GM12878 (cell line): ENCODE data around the gene PRKAG3. TPM values are rescaled to one million over a fixed set of nuclear protein-coding genes. Genes with fewer than 3 reads are reported as not detected.

Experiments used
- ATAC-seq: fragments of 200-7000 bp; cut with Tn5 transposase; 3 replicates; pipeline ENCODE4 v1.9.1; 2020; ENCODE audit warnings: mild to moderate bottlenecking, moderate library complexity
- BruUV-seq: library from RNA; stranded (reverse); fragments of 400-500 nt; replicated peaks from 2 replicates; lab custom pipeline; 2021; lab: Mats Ljungman, UMichigan
- CTCF ChIA-PET: fragments of 300-600 bp; sonication (Branson Sonifier 250); formaldehyde crosslinking; extraction: SDS; loops from one replicate; lab custom pipeline; 2021; ENCODE audit warnings: inconsistent platforms; lab: Yijun Ruan, JAX
- POLR2A ChIA-PET: fragments of 350-600 bp; formaldehyde crosslinking; extraction: SDS; loops from one replicate; lab custom pipeline; 2021; ENCODE audit warnings: inconsistent platforms; lab: Charles Lee
- RAD21 ChIA-PET: fragments of 300-600 bp; sonication (Branson Sonifier 250); formaldehyde crosslinking; loops from one replicate; lab custom pipeline; 2023; ENCODE audit warnings: antibody characterized with exemption; ENCODE audit not compliant: unreplicated experiment; lab: Charles Lee
- SMC1A ChIA-PET: fragments of 300-600 bp; sonication (Branson Sonifier 250); formaldehyde crosslinking; loops from one replicate; lab custom pipeline; 2023; ENCODE audit not compliant: unreplicated experiment, uncharacterized antibody; lab: Charles Lee
- DNase-seq: peaks from one replicate; pipeline ENCODE4 v3.0.0-alpha.2; 2011; ENCODE audit warnings: low read depth, low spot score
- FAIRE-seq: peaks from 3 replicates; lab custom pipeline; 2011; peaks lifted over from hg19 to GRCh38; lab: Jason Lieb, UNC
- H2AFZ ChIP-seq: 2 replicates; pipeline ENCODE4 v1.6.0; 2011; ENCODE audit warnings: low read depth, low read length, control low read depth; ENCODE audit not compliant: control insufficient read depth
- H3K27ac ChIP-seq: 2 replicates; pipeline ENCODE4 v1.5.1; 2011; ENCODE audit warnings: control low read depth; ENCODE audit not compliant: control insufficient read depth, insufficient read depth
- H3K27me3 ChIP-seq, 2 experiments: replicated peaks in 1 of 2; 2 replicates each; pipeline versions ENCODE4 v1.6.0 to v1.6.1; 2011; ENCODE audit warnings: low read length in 1 of 2; ENCODE audit not compliant: control insufficient read depth in 2 of 2, insufficient read depth in 2 of 2
- H3K36me3 ChIP-seq, 2 experiments: 2 replicates each; pipeline ENCODE4 v1.5.1; 2011; ENCODE audit warnings: low read length in 1 of 2; ENCODE audit not compliant: control insufficient read depth in 2 of 2, insufficient read depth in 2 of 2
- H3K4me1 ChIP-seq: 2 replicates; pipeline ENCODE4 v1.6.1; 2011; ENCODE audit warnings: mild to moderate bottlenecking, low read length, moderate library complexity, mixed read lengths; ENCODE audit not compliant: control insufficient read depth, insufficient read depth
- H3K4me2 ChIP-seq: 2 replicates; pipeline ENCODE4 v1.6.0; 2011; ENCODE audit warnings: control low read depth; ENCODE audit not compliant: control insufficient read depth, insufficient read depth
- H3K4me3 ChIP-seq: fragments of 200-600 bp; sonication (generic); 2 replicates; pipeline ENCODE4 v1.5.1; 2016
- H3K79me2 ChIP-seq: 2 replicates; pipeline ENCODE4 v1.6.0; 2011; ENCODE audit warnings: low read length; ENCODE audit not compliant: control insufficient read depth, insufficient read depth
- H3K9ac ChIP-seq: 2 replicates; pipeline ENCODE4 v1.8.0; 2011; ENCODE audit warnings: low read length, control low read depth, mixed read lengths; ENCODE audit not compliant: control insufficient read depth, insufficient read depth
- H3K9me3 ChIP-seq: replicated peaks from 3 replicates; pipeline ENCODE4 v1.5.1; 2011; ENCODE audit warnings: mild to moderate bottlenecking, low read length; ENCODE audit not compliant: control insufficient read depth, insufficient read depth
- H4K20me1 ChIP-seq: 2 replicates; pipeline ENCODE4 v1.6.0; 2011; ENCODE audit not compliant: control insufficient read depth, insufficient read depth
- HCFC1 ChIP-seq: fragments of 150-350 bp; IDR thresholded peaks from 2 replicates; pipeline ENCODE4 v1.6.1; 2014; ENCODE audit warnings: low read length
- IRF4 ChIP-seq: IDR thresholded peaks from 2 replicates; pipeline ENCODE4 v1.6.1; 2011; ENCODE audit warnings: low read depth, low read length
- MYC ChIP-seq: IDR thresholded peaks from 2 replicates; pipeline ENCODE4 v1.6.1; 2011; ENCODE audit warnings: mild to moderate bottlenecking, low read length, moderate library complexity, inconsistent platforms; ENCODE audit not compliant: insufficient read depth, insufficient replicate concordance, insufficient read length, severe bottlenecking
- NFXL1 ChIP-seq: fragments of 450-650 bp; IDR thresholded peaks from 2 replicates; pipeline ENCODE4 v1.6.1; 2017; ENCODE audit warnings: antibody characterized with exemption, mild to moderate bottlenecking, borderline replicate concordance
- NFYA ChIP-seq: IDR thresholded peaks from 2 replicates; pipeline ENCODE4 v1.6.1; 2011; ENCODE audit warnings: low read depth, mild to moderate bottlenecking, low read length, improper control_type of control experiment, borderline replicate concordance
- NR2C2 ChIP-seq: IDR thresholded peaks from 2 replicates; pipeline ENCODE4 v1.6.1; 2011; ENCODE audit warnings: borderline replicate concordance, low read depth; ENCODE audit not compliant: control insufficient read depth, insufficient read length
- POLR2A ChIP-seq: IDR thresholded peaks from 2 replicates; pipeline ENCODE4 v1.6.1; 2011; ENCODE audit warnings: low read depth, mild to moderate bottlenecking, low read length
- POLR2AphosphoS5 ChIP-seq: IDR thresholded peaks from 2 replicates; pipeline ENCODE4 v1.6.1; 2011; ENCODE audit warnings: mild to moderate bottlenecking, low read length, inconsistent platforms
- RAD51 ChIP-seq: fragments of 450-650 bp; IDR thresholded peaks from 2 replicates; pipeline ENCODE4 v1.6.1; 2016; ENCODE audit warnings: moderate library complexity, mild to moderate bottlenecking, inconsistent platforms
- SP1 ChIP-seq: IDR thresholded peaks from one replicate; pipeline ENCODE4 v1.6.1; 2011; ENCODE audit warnings: low read depth, low read length
- SREBF2 ChIP-seq: IDR thresholded peaks from 2 replicates; pipeline ENCODE4 v1.6.1; 2012; ENCODE audit warnings: mild to moderate bottlenecking, low read length
- TAF1 ChIP-seq: IDR thresholded peaks from 2 replicates; pipeline ENCODE4 v1.6.1; 2011; ENCODE audit warnings: mild to moderate bottlenecking, low read depth, low read length, borderline replicate concordance
- TCF7 ChIP-seq: IDR thresholded peaks from 2 replicates; pipeline ENCODE4 v1.6.1; 2014; ENCODE audit warnings: antibody characterized with exemption, borderline replicate concordance
- ZNF622 ChIP-seq: fragments of 450-650 bp; IDR thresholded peaks from 2 replicates; pipeline ENCODE4 v1.6.1; 2017; ENCODE audit warnings: mild to moderate bottlenecking, inconsistent platforms
- WGBS: methylation state at CpG from one replicate; pipeline ENCODE4 v1.1.6; 2016; ENCODE audit warnings: low lambda C conversion rate; ENCODE audit not compliant: insufficient replicate concordance, insufficient coverage; ENCODE audit errors: missing lambda C conversion rate; 5-methylcytosine and 5-hydroxymethylcytosine counted together
- in situ Hi-C: fragments of 300-500 bp; cut with MboI; formaldehyde crosslinking; loops from 9 replicates; pipeline ENCODE4 v1.14.3; 2018; ENCODE audit warnings: mixed read lengths
- intact Hi-C: fragments of 100-400 bp; cut with micrococcal nuclease; formaldehyde crosslinking; loops from one replicate; pipeline ENCODE4 v1.14.2; 2022; ENCODE audit not compliant: unreplicated experiment
- polyA plus RNA-seq, 11 experiments: library from polyadenylated mRNA; depleted of rRNA in 4 of 11; unstranded in 6 of 11; stranded (reverse) in 5 of 11; fragments of >200 nt; fragmentation: Nextera tagmentation in 4 of 11; fragmentation: Illumina TruSeq in 1 of 11; extraction: Ambion mirVana in 4 of 11; extraction: Trizol in 1 of 11; gene quantifications; 1 replicate in 1 of 11; 2 replicates in 10 of 11; pipeline versions ENCODE4 v1.2.1 to v1.2.3, GENCODE V29; 2011 to 2016; ENCODE audit warnings: inconsistent platforms in 2 of 11, missing spikeins in 2 of 11, low read depth in 1 of 11
- total RNA-seq, 4 experiments: library from RNA; depleted of rRNA in 3 of 4; stranded (reverse); fragments of >200 nt in 3 of 4; fragmentation: Illumina TruSeq in 1 of 4; extraction: Trizol in 1 of 4; gene quantifications; 2 replicates each; pipeline versions ENCODE4 v1.2.1 to v1.2.3, GENCODE V29; 2013 to 2021
- TF ChIP-seq, protein P1 (sequence below): IDR thresholded peaks from 2 replicates; pipeline ENCODE4 v1.6.1; 2011; ENCODE audit warnings: borderline replicate concordance, low read depth, mild to moderate bottlenecking, moderate library complexity, mixed read lengths, low read length; ENCODE audit not compliant: insufficient read depth; ENCODE audit errors: extremely low read length
- TF ChIP-seq, protein P2 (sequence below): fragments of 450-650 bp; formaldehyde crosslinking; IDR thresholded peaks from 2 replicates; pipeline ENCODE4 v1.4.0; 2022; ENCODE audit warnings: mild to moderate bottlenecking, moderate library complexity

Gene PRKAG3
- total and polyA plus RNA-seq, 10 of the 15 experiments (the other 5 are each of a cell fraction or from before 2014, with no cell fraction given): 0.04 to 0.12 (median 0.06) TPM; not detected in 7

DNA sequence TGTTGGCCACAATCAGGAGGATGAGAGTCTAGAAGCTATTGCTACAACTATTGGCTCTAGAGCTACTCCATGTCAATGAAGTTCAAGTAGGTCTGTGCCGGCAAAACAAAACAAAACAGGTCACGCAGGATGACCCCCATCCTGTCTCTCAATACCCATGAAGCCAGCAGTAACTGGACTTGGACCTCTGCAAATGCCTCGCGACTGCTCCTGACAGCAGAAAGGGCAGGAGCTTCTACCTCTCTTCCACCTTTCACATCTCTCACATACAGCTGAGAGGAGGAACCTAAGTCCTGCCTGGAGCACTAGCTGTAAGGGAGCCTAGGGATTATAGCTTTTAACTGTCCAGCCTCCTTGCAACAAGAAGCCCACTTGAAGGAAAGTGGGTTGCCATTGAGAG lies 16.0 kb downstream of the PRKAG3 start:
- ChIA-PET SMC1A (no interaction called here), RAD21 (interaction anchor here (0.9 kb wide), 1 partner anchor 59 kb away, joined by 3 read pairs; no protein-coding TSS in a partner anchor), POLR2A (no interaction called here), CTCF (interaction anchor here (0.8 kb wide), 1 partner anchor 13 kb away, joined by 3 read pairs; no protein-coding TSS in a partner anchor)
- no peak overlapping the region for H3K9ac ChIP-seq
- no peak for ATAC-seq
- intact Hi-C loops: no loop called here
- FAIRE-seq: no peak
- in situ Hi-C loops: no loop called here
- H3K27me3 ChIP-seq: no peaks in the 10 kb centered on the region; a peak in 1 of 4 replicates
- no peaks in the 10 kb centered on the region for H3K9me3 ChIP-seq
- no peak overlapping the region for H3K27ac ChIP-seq
- DNase-seq: no peak
- no peak overlapping the region for H2AFZ ChIP-seq
- BruUV-seq: no TSS peak
- H3K36me3 ChIP-seq: no peaks in the 10 kb centered on the region
- no peaks in the 10 kb centered on the region for H3K4me1 ChIP-seq
- H3K4me2 ChIP-seq: no peak overlapping the region
- H4K20me1 ChIP-seq: no peaks in the 10 kb centered on the region
- H3K4me3 ChIP-seq: no peak overlapping the region
- H3K79me2 ChIP-seq: no peaks in the 10 kb centered on the region
- 91% methylated on average over 4 of the region's 4 CpGs for WGBS
- TF ChIP-seq NR2C2 (no peak), NFXL1 (no peak)

DNA sequence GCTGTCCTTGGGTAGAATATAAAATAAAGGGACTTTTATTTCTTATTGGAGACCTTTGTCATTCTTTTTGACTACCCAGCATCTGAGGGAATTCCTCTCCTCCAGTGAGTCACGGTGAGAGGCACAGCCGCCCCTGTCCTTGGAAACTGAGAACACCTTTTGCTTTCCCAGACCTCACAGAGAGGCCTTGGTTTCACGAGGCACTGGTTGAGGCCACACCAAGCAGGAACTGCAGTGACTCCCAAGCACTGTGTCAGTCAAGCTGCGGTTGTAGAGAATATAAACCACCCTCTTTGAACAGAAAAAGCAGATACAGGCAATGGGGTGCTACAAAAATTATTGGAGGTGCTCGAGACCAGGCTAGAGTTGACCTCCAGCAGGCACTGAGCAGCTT lies 16.4 kb downstream of the PRKAG3 start:
- no peaks in the 10 kb centered on the region for H3K4me1 ChIP-seq
- ChIA-PET POLR2A (no interaction called here), SMC1A (no interaction called here), CTCF (interaction anchor here (0.8 kb wide), 1 partner anchor 12 kb away, joined by 3 read pairs; no protein-coding TSS in a partner anchor), RAD21 (no interaction called here)
- in situ Hi-C loops: no loop called here
- 43% methylated on average over 5 of the region's 5 CpGs for WGBS
- no peaks in the 10 kb centered on the region for H3K9me3 ChIP-seq
- H3K27me3 ChIP-seq: no peaks in the 10 kb centered on the region; a peak in 1 of 4 replicates
- no TSS peak for BruUV-seq
- no peak overlapping the region for H3K9ac ChIP-seq
- no peak overlapping the region for H2AFZ ChIP-seq
- H3K4me3 ChIP-seq: no peak overlapping the region
- intact Hi-C loops: no loop called here
- no peak for DNase-seq
- FAIRE-seq: no peak
- no peaks in the 10 kb centered on the region for H4K20me1 ChIP-seq
- H3K79me2 ChIP-seq: no peaks in the 10 kb centered on the region
- ATAC-seq: no peak
- H3K4me2 ChIP-seq: no peak overlapping the region
- no peaks in the 10 kb centered on the region for H3K36me3 ChIP-seq
- no peak overlapping the region for H3K27ac ChIP-seq
- no peak for TF ChIP-seq POLR2A
- TF ChIP-seq IRF4: no peak
- no peak for TF ChIP-seq NFYA
- no peak for TF ChIP-seq RAD51
- TF ChIP-seq TAF1: no peak
- TF ChIP-seq MYC: no peak
- TF ChIP-seq SP1: no peak
- TF ChIP-seq TCF7: no peak
- TF ChIP-seq POLR2AphosphoS5: no peak
- TF ChIP-seq, protein P1, sequence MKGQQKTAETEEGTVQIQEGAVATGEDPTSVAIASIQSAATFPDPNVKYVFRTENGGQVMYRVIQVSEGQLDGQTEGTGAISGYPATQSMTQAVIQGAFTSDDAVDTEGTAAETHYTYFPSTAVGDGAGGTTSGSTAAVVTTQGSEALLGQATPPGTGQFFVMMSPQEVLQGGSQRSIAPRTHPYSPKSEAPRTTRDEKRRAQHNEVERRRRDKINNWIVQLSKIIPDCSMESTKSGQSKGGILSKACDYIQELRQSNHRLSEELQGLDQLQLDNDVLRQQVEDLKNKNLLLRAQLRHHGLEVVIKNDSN: no peak
- no peak for TF ChIP-seq HCFC1
- TF ChIP-seq, protein P2, sequence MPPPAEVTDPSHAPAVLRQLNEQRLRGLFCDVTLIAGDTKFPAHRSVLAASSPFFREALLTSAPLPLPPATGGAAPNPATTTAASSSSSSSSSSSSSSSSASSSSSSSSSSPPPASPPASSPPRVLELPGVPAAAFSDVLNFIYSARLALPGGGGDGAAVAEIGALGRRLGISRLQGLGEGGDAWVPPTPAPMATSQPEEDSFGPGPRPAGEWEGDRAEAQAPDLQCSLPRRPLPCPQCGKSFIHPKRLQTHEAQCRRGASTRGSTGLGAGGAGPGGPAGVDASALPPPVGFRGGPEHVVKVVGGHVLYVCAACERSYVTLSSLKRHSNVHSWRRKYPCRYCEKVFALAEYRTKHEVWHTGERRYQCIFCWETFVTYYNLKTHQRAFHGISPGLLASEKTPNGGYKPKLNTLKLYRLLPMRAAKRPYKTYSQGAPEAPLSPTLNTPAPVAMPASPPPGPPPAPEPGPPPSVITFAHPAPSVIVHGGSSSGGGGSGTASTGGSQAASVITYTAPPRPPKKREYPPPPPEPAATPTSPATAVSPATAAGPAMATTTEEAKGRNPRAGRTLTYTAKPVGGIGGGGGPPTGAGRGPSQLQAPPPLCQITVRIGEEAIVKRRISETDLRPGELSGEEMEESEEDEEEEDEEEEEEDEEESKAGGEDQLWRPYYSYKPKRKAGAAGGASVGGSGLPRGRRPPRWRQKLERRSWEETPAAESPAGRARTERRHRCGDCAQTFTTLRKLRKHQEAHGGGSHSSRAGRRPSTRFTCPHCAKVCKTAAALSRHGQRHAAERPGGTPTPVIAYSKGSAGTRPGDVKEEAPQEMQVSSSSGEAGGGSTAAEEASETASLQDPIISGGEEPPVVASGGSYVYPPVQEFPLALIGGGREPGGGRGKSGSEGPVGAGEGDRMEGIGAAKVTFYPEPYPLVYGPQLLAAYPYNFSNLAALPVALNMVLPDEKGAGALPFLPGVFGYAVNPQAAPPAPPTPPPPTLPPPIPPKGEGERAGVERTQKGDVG (CRISPR knock-in tag): no peak
- no peak for TF ChIP-seq SREBF2
- TF ChIP-seq ZNF622: no peak
